Measurements from ENCODE around the gene DHX58. TPM values are rescaled to one million over a fixed set of nuclear protein-coding genes. Genes with fewer than 3 reads are reported as not detected.
A peak's percentile ranks its signal among the peaks of the same experiment; 100 is the strongest.

DHX58 gene
- total RNA-seq, 1 donor from 2014 or later: 3.5 TPM

GRCh38 chr17:42110301-42111264, 1.9 kb downstream of the DHX58 start:
- DNase-seq (ENCODE audit: low read depth in 2 of 2): no peak

DNA sequence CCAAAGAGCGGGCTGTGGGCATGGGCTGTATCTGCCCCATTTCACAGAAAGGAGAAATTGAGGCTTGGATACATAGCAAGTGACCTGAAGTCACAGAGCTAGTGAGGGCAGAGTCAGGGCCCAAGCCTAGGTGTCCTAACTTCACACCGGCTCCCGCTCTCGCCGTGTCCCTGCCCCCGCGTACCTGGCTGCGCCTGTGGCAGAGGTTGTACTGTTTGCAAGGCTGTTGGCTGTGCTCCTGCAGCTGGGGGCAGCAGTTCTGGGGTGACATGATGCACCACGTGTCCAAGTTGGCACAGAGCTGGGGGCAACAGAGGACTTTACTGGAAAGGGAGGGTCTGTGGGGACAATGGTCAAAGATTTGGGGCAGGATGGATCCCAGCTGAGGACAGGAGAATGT, 3.4 kb downstream of the DHX58 start:
- DNase-seq (ENCODE audit: low read depth in 2 of 2): no peak

DNA sequence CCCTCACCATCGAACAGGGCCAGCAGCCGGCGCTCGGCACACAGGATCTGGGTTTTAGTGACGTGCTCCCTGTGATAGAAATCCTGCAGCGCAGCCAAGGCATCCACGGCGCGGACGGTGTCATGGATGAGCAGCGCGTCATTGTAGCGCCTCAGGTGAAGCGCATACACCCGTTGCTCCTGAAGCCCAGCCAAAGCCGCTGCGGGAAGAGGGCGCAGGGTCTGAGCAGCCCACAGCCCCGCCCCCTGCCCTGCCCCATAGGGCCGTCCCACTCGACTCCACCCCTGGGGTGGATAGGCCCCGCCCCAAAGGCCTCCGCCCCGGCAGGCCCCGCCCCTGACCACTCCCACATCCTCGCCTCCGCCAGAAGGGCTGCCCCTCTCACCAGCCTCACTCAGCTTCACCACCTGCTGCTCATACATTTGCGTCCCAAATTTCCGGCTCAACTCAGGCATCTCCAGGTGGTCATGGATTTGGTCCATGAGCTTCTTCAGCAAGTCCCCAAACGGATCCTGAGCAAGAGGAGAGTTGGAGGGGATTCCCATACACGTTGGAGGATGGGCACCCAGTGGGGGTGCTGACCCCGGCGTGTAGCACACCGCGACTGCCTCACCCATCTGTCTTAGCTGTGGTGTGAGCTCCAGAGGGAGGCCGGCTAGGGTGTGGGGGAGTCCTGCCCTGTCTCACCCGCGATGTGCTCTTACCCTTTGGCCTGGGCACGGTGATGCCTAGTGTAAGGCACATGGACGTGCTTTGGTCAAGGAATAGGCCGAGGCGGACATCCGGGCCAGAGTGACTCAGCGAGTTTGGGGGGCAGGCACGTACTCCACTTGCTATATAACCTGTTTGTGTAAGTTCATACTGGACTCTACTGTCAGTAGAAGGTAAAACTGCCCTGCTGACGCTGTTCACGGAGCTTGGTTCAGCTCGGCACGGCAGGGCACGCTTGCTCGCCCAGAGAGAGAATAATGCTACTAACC, 4.6 kb downstream of the DHX58 start:
- peak; percentile 40 to 79 for DNase-seq (ENCODE audit: low read depth in 2 of 2)

DNA sequence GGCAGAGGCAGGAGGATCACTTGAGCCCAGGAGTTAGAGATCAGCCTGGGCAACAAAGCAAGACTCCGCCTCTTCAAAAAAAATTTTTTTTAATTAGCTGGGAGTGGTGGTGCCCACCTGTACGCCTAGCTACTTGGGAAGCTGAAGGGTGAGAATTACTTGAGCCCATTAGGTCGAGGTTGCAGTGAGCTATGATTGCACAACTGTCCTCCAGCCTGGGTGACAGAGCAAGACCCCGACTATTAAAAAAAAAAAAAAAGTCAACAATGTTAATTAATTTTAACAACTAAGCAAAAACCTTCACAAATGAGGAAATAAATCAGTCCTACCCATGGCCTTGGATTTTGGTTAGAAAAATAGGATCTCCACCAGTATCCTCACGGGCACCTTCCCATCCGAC, 5.4 kb downstream of the DHX58 start:
- DNase-seq (ENCODE audit: low read depth in 2 of 2): no peak

- DNase-seq (ENCODE audit: low read depth in 2 of 2): no peak
Measured at GRCh38 chr17:42106009-42106408, 6.5 kb downstream of the DHX58 start.

GRCh38 chr17:42104264-42104663, 8.2 kb downstream of the DHX58 start:
- no peak for DNase-seq (ENCODE audit: low read depth in 2 of 2)

DNA sequence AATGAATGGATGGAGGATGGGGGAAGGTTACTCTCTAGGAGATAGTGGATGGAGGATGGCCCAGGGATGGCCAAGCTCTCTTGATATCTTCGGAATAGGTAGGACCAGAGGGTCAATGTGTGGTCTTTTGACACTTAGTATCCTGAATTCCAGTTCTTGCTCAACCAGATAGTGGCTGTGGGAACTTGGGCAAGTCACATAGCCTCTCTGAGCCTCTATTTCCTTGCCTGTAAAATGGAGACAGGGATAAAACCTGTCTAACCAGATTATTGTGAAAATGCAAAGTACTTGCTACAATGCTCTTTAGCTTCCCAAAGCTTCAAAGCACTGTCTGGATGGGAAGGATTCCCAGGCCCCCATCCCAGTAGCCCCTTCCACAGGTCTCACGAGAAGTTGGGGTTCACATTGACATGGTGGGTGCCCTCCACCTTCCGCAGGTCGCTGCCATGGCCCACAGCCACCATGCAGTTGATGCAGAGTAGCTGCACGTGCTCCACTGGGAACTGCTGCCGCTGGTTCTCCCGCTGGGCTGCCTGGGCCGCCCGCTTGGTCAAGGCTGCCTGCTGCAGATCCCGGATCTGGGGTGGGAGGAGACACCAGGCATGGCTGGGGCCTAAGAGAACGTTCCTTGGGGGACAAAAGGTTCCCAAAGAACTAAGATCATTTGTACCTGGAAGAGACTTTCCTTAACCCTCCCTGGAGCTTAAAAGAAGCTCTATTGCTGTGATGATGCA, 9.1 kb downstream of the DHX58 start:
- DNase-seq (ENCODE audit: low read depth in 2 of 2): no peak

GRCh38 chr17:42101513-42102292, 10.8 kb downstream of the DHX58 start:
- DNase-seq (ENCODE audit: low read depth in 2 of 2): peak; percentile 67 to 81

- DNase-seq (ENCODE audit: low read depth in 2 of 2): no peak
Measured at GRCh38 chr17:42098730-42099399, 13.6 kb downstream of the DHX58 start.

DNA sequence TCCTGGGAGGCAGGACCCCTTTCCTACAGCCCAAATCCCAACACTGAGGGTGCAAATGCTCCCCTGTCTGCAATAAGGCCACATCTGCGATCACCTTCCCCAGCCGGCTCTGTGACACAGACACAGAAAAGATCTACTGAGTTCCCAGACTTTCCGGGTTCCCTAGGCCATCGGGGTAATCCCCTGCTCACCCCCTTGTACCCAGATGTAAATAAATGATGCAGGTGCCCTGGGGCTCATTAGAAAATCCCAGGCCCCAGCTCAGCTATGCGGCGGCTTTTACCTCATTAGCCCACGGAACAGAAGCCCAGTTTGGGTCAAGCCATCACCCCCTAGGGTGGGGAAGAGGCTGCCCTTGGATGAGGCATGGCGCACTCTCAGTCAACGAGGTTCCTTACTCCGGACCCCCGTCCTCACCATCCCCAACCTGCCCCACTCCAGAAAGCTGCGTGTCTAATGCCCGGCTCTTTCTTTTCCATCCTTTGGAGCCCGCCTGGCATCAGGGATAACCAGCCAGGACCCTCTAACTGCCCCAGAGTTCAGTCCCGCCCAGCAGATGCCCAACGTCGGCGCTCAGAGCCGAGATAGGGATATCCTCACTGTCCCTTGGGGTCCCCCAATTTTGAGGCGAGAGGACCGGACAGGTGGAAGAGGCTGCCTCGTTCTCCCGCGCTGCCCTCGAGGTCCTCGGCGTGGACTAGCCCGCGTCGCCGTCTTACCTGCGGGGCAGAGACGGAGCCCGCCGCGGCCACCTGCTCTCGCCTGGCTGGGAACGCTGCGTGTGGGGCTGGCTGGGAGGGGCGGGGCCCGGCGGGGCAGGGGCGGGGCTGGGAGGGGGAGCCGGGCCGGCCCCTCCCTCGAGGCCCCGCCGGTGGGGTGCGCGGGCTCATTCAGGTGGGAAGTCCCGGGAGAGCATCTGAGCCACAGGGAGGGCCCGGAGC, 14.6 kb downstream of the DHX58 start, which contains the start of gene ZNF385C:
TSS of gene ZNF385C (minus strand) at position 783 of the 941 bp plus-strand sequence. CDS start 35,417 bp downstream, outside the sequence.
- DNase-seq (ENCODE audit: low read depth in 2 of 2): no peak

GRCh38 chr17:42096360-42097111, 16.0 kb downstream of the DHX58 start:
- DNase-seq (ENCODE audit: low read depth in 2 of 2): no peak

- DNase-seq (ENCODE audit: low read depth in 2 of 2): no peak
Measured at GRCh38 chr17:42094375-42095069, 18.0 kb downstream of the DHX58 start.

GRCh38 chr17:42092939-42093338, 19.6 kb downstream of the DHX58 start:
- no peak for DNase-seq (ENCODE audit: low read depth in 2 of 2)

GRCh38 chr17:42090964-42091790, 21.3 kb downstream of the DHX58 start:
- DNase-seq (ENCODE audit: low read depth in 2 of 2): no peak

DNA sequence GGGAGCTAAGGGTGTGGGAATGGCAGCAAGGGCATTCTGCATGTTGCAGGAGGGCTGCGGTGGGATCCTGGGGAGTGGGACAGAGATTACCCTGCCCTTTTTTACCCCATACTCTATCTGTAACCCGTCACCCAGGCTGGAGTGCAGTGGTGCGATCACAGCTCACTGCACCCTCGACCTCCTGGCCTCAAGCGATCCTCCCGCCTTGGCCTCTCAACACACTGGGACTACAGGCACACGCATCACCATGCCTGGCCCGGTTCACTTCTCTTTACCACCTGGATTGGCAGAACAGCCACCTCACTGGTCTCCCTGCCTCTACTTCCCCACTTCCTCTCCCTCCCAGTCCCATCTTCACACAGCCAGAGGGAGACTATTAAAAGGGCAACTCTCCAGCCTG, 23.8 kb downstream of the DHX58 start:
- DNase-seq (ENCODE audit: low read depth in 2 of 2): no peak
